GM19395 (cell line): Measurements from ENCODE around the gene GPAM.

Experiments used
- ATAC-seq: cut with Tn5 transposase; IDR thresholded peaks from one replicate; pipeline ENCODE4 v1.9.1; 2021; ENCODE audit warnings: mild to moderate bottlenecking, moderate library complexity; ENCODE audit not compliant: unreplicated experiment

Gene GPAM

GRCh38 chr10:112185959-112186358 is 2.4 kb upstream of the GPAM start:
- ATAC-seq = no peak

DNA sequence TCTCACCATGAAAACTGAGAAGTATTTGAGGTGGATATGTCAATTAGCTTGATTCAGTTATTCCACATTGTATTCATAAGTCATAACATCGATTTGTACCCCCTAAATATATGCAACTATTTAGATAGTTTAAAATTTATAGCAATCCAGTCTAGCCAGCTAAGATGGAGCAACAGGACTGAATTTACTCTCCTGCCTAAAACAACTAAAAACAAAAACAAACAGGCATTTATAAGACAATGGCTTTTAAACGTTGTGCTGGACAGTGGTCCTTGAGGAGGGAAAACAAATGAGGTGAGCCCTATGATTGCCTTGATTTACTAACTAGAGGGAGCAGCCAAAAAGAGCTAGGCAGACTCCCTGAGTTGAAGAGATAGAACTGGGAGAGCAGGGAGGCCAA is 814 bp upstream of the GPAM start:
- ATAC-seq = no peak

DNA sequence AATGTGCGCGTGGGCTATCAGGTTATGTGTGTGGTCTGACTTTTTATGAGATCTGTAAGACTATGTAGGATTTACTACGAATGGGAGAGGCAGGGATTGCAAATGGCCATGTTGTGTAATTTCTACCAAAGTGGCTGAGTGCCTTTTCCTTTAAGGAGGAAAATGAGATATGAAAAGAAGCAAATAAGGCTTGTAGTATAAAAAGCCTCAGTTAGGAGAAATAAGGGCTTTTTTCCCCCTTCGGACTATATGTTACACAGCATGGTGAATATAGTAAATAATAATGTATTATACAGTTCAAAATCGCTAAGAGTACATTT is 447 bp upstream of the GPAM start:
- peak; percentile 44 for ATAC-seq

DNA sequence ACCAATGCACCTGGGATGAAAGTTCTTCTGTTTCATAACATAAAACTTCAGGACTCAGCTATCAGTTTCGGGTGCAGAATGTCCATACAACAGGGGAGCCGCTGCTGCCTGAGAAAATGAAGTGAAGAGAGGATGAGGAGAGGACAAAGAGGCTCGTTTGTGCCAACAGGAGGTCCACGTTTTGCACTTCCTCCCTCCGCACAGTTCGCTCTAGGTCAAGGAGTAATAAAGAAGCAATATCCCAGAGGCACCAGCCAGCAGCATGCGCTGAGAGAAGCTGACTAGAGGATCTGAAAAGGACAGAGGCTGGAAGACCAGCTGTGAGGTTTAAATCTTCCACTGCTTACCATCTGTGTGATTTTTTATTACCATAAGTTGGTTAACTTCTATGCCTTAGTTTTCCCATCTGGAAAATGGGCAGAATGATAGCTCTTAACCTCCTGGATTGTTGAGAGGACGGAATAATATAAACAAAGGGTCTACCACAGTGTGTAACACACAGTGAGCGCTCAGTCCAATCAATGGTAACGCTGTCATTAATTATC is 709 bp downstream of the GPAM start:
- ATAC-seq = peak; percentile 2

DNA sequence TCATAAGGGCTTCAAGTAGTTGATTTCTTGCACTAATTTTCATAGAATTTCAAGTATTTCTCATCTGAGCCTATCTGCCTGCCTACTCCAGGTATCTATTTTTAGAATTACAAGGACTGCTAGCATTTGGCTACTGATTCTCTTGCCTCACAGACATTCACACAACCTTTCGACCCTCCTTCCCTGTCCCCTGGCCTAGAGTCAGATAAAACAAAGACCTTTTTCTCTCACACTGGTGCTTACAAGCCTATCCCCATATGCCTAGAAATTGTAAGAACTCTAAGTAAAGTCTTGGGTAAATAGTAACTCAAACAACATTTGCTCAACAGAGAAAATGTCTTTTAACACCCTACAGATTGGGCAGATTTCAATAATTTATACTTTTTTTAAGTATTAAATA is 6.3 kb downstream of the GPAM start:
- no peak for ATAC-seq

- no peak for ATAC-seq
These were observed 7.0 kb downstream of the GPAM start for GRCh38 chr10:112176543-112176942.

- ATAC-seq = no peak
These were observed 8.2 kb downstream of the GPAM start for GRCh38 chr10:112175409-112175808.

- no peak for ATAC-seq
These were observed 10.4 kb downstream of the GPAM start for GRCh38 chr10:112173206-112173605.

GRCh38 chr10:112168733-112169132 is 14.8 kb downstream of the GPAM start:
- no peak for ATAC-seq

DNA sequence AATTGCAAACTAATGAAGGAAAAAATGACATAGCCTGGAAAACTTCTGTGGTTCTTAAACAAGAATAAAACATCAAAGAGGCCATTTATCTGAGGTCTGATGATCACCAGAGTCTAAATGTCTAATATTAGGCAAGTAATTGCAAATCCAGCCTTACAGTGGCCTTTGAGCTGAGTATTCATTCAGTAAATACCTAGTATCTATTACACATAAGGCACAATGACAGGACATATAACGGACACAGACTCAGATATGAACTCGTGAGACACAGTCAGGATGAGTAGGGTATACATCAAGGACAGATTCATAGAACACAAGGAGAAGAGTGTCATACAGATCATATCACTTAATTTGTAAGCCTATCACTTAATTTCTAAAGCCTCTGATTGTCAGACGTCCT is 16.8 kb downstream of the GPAM start:
- ATAC-seq = no peak

DNA sequence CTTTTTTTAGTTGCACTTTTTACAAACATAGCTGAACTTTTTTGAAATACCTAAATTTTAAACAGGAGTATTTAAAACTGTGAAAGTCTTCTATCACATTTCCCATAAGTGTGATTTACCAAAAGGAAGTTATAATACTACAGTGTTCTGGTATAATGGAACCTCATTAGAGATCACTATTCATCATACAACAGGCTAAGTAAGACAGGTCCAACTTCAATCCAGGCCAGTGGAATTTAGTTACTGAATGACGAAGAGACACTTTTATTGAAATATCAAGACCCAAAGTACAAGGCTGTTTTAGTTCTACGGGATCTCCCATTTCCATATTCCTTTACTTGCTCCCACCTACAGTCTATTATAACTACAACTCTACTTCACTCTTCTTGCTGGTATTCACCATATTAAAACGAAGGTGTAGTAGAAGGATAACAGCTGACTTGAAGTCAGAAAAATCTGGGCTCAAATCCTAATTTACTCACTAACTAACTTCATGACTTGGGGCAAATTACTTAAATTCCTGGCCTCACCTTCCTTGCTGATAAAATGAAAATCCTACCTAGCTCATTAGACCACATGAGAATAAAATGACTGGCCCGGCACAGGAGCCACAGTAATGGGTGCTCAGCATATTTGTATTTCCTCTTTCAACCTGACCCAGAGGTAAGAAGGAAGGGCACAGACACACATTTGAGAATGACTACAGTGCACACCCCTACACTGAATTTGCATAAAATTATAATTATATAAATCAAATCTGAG is 21.6 kb downstream of the GPAM start:
- ATAC-seq = no peak

DNA sequence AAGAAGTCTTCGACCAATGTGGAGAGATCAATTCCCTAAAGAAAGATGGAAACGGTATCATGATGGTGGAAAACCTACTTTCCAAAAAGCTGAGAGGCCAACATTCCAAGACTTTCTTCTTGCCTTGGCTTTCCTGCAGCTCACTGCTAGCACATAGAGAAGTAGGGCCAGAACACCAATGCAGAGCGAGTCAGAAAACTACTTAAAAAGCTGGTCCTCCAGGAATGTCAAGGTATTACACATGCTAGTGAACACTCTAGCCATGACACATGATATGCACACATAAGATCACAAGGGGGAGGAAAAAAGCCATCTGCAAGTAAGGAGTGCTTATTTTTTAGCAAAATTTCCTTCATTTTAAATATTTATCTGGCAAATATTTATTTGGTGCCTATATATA is 22.7 kb downstream of the GPAM start:
- no peak for ATAC-seq

GRCh38 chr10:112159469-112159868 is 24.1 kb downstream of the GPAM start:
- ATAC-seq = no peak

DNA sequence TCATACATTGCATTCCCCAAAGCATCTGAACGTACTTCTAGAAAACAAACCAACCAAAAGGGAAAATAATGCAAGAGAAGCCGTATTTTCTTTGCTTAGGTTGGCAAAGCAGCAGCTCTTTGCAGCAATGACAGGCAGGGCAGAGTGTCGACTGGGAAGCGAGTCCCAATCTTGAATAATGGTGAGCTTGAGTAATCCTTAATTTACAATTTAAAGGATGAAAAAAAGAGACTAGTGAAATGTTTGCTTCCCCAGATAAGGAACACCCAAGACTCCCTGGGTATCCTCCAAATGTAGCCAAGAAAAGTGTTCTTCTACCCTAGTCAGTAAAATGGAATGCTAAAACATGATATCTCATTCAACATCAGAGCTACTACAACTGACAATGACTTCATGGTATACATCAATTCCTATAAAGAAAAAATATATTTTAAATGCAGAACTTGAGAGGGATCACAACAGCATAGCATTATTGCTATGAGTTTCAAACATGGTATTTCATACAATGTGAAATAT is 32.0 kb downstream of the GPAM start:
- ATAC-seq = no peak

GRCh38 chr10:112148331-112148730 is 35.2 kb downstream of the GPAM start:
- no peak for ATAC-seq

DNA sequence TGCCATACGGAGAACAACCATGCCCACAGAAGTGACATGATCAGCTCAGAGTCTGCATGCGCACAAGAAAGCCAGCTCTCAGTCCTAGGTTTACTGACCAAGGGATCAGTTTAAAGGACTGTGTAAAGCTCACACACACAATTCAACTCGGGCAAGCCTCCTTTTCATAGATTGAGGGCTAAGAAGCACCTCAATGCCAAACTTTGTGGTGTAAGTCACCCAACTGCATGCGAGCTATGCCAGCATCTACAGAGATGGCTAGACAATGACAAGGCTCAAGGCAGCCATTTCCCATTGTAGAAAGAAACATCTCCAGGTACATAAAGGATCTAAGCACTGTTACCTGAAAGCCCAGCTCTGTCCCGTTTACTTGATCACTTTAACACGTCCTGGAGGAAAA is 36.8 kb downstream of the GPAM start:
- no peak for ATAC-seq

- no peak for ATAC-seq
These were observed 38.3 kb downstream of the GPAM start for GRCh38 chr10:112145263-112145662.

DNA sequence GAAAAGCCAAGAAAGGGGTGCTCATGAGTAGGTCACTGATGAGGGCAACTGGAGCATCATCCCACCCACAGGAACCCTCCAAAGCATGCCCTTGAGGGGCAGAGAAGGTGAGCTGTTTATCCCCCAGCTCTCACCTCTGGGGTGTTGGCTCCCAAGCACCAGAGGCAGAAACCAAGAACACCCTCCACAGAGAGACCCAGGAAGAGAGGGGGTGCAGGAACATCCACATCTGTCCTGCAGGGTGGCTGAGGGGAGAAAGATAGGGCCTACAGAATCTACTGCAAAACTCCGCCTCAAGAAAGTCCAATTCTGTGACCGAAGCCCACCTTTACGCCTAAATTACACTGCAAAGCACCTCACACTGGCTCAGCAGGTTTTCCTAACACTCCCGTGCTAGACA is 40.1 kb downstream of the GPAM start:
- no peak for ATAC-seq

DNA sequence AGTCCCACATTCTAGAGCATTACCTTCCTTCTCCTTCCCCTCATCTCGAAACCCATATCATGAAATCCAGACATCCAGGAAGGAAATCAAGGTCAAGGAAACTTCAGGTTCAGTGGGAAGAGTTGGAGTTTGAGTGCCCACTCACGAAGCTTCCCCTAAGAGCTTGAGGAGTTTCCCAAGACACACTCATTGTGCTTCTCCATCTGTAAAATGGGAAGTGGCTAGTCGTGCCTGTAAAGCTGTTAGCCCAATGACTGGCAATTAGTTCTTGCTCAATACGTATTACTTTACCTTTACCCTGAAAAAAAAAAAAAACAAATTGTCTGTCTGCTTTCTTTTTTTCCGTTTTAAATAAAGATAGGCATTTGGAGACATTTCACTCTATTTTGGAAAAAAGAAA is 42.3 kb downstream of the GPAM start:
- ATAC-seq = no peak

GRCh38 chr10:112140110-112140970 is 43.2 kb downstream of the GPAM start:
- peak; percentile 99 for ATAC-seq

GRCh38 chr10:112139176-112139575 is 44.4 kb downstream of the GPAM start:
- no peak for ATAC-seq
